Ovary (tissue), 9 donors: Measurements from ENCODE around the gene PNMA8B. TPM values are rescaled to one million over a fixed set of nuclear protein-coding genes. Genes with fewer than 3 reads are reported as not detected.
"Not testable (repeated sequence)": the region's sequence is repeated elsewhere in the genome, so short reads cannot be mapped to it uniquely, and the experiment has no call there.

Source experiments
- DNase-seq, 5 donors: peaks; one replicate each; pipeline ENCODE4 v3.0.0-alpha.2; 2019 to 2020
- H3K27ac ChIP-seq, 2 donors: fragments of 200-600 bp; one replicate each; pipeline versions ENCODE4 v1.5.1 to v1.8.0; 2019 to 2022
- H3K27me3 ChIP-seq: fragments of 200-600 bp; one replicate; pipeline ENCODE4 v1.8.0; 2022
- H3K36me3 ChIP-seq: fragments of 200-600 bp; sonication (generic); one replicate; pipeline ENCODE4 v1.5.1; 2019
- H3K4me1 ChIP-seq: one replicate; pipeline ENCODE4 v1.8.1; 2013; ENCODE audit warnings: mild to moderate bottlenecking, moderate library complexity; ENCODE audit not compliant: insufficient read depth
- H3K4me3 ChIP-seq: fragments of 200-600 bp; sonication (generic); one replicate; pipeline ENCODE4 v1.5.1; 2017
- H3K9me3 ChIP-seq, 2 donors: fragments of 200-600 bp in 1 of 2; sonication (generic) in 1 of 2; one replicate each; pipeline versions ENCODE4 v1.5.1 to v1.8.1; 2013 to 2019; ENCODE audit warnings: mild to moderate bottlenecking in 1 of 2, moderate library complexity in 1 of 2
- CTCF ChIP-seq, 3 donors: fragments of 450-650 bp in 2 of 3; fragments of 200-600 bp in 1 of 3; IDR thresholded peaks; one replicate each; pipeline versions ENCODE4 v1.5.1 to v1.8.0; 2016 to 2022; ENCODE audit warnings: antibody characterized with exemption in 3 of 3, mild to moderate bottlenecking in 1 of 3
- EP300 ChIP-seq: sonication (generic); formaldehyde crosslinking; IDR thresholded peaks from one replicate; pipeline ENCODE4 v1.6.1; 2017; ENCODE audit warnings: antibody characterized with exemption
- POLR2A ChIP-seq: fragments of 450-650 bp; IDR thresholded peaks from one replicate; pipeline ENCODE4 v1.6.1; 2017; ENCODE audit warnings: antibody characterized with exemption, mild to moderate bottlenecking, moderate library complexity
- whole genome bisulfite sequencing, 3 donors: extraction: QIAGEN DNeasy Blood & Tissue Kit in 1 of 3; methylation state at CpG; one replicate each; pipeline versions ENCODE4 v1.1.5 to v1.1.7; 2013 to 2017; 5-methylcytosine and 5-hydroxymethylcytosine counted together
- intact Hi-C, 4 donors: fragments of 100-400 bp; cut with DNase I; formaldehyde crosslinking; loops; one replicate each; pipeline versions ENCODE4 v1.11.0 to v1.15.1; 2022 to 2023
- polyA plus RNA-seq, 2 donors: library from polyadenylated mRNA; stranded (reverse); fragments of 200-250 nt in 1 of 2; fragments of 350-450 nt in 1 of 2; fragmentation: Illumina TruSeq in 1 of 2; extraction: RNeasy Lipid Tissue Mini Kit (QIAGEN cat#74804) in 1 of 2; gene quantifications; one replicate each; pipeline ENCODE4 v1.2.3, GENCODE V29; 2013 to 2014
- total RNA-seq, 7 donors: library from RNA; depleted of rRNA in 2 of 7; stranded (reverse); fragments of >200 nt in 2 of 7; fragmentation: NEBNext Ultra II Directional in 3 of 7; extraction: Animal tissue kit (Norgen Biotek cat#: 25700) in 3 of 7; gene quantifications; one replicate each; pipeline versions ENCODE4 v1.1.0 to v1.2.4, GENCODE V29; 2016 to 2023
- donor health status: DM: no; HTN: no; CAD: no; lungs with moderate emphysema.
- donor health status: DM: no; HTN: no; CAD: no.
- donor health status: Bipolar disorder and iron deficiency.
- donor health status: DM: yes; HTN: yes; CAD: no.
- donor health status: DM: no; HTN: no; CAD: no.
- donor health status: DM: yes; HTN: yes; CAD: no.

The PNMA8B gene
- total and polyA plus RNA-seq, 9 donors: 0.97 to 10.6 (median 5.3) TPM

DNA sequence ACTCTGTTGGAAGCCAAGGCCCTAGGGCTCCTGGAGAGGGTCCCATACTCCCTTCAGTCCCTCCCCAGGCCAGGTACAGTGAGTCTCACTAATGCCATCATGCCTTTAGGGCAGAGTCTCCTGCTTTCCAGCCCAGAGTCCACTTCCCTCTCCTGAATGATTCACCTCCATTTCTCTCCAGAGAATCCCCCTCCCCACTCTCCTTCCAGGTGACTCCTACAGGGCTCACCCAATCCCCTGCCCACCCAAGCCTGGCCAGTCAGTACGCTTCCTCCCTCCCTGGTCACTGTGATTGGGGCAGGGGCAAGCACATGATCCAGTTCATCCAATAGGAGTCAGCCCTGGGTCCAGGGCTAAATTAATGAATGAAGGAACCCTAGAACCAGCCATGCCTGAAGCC is 35.0 kb upstream of the PNMA8B start:
- no peak for DNase-seq
- H3K27ac ChIP-seq: no peak overlapping the region
- no peaks in the 10 kb centered on the region for H3K9me3 ChIP-seq
- no peak for TF ChIP-seq EP300
- TF ChIP-seq CTCF (IDR thresholded peaks at IDR 0.05): no peak
- TF ChIP-seq POLR2A: no peak
- intact Hi-C loops: loop anchor here in 1 of 4 donors (10.0 kb wide), 1 partner anchor 506 kb away; the partner anchor contains the start of gene PGLYRP1
- no peaks in the 10 kb centered on the region for H3K4me1 ChIP-seq
- no peak overlapping the region for H3K4me3 ChIP-seq
- WGBS, 3 donors: 40 to 53% (median 42%) methylated on average over 1 of the region's 1 CpG
- H3K36me3 ChIP-seq: no peaks in the 10 kb centered on the region
- H3K27me3 ChIP-seq: no peaks in the 10 kb centered on the region

DNA sequence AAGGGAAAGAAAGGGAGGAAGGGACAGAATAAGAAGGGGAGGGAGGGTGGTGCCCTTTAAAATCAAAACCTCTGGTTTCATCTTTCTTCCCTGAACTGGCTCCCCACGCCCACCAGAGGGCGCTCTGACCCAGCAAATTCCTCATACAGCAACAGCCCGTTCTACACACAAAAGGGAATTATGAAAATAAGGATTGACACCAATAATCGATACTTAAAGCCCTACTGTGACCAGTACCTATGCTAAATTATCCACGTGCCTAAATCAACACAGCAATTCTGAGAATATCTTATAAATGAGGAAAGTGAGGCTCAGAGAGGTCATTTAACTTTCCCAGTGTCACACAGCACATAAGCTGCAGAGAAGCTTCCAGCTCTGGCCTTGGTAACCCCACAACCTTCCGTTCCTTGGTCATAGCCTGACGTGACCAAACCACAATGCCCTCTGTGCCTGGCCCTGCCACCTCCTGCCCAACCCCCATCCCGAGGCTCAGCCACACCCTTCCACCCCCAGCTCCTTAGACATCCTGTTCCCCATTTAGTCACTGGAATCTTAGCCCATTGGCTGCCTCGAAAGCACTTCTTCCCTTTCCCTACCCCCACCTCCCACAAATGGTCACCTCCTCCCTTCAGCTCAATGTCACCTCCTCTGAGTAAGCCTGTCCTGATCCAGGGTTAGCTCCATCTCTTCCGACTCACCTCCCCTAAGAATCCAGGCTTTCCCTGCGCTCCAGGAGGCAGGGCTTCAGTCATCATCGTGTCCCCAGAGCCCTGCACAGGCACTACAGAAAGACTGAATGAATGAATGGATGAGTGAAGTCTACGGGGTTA is 34.2 kb upstream of the PNMA8B start:
- Histone ChIP-seq H3K9me3 (no peaks in the 10 kb centered on the region), H3K27me3 (no peaks in the 10 kb centered on the region), H3K36me3 (no peaks in the 10 kb centered on the region), H3K4me3 (no peak overlapping the region), H3K4me1 (no peaks in the 10 kb centered on the region), H3K27ac (no peak overlapping the region)
- DNase-seq: peak; percentile 39 to 82 (median 71)
- 6 to 10% (median 7%) methylated on average over 13 of the region's 13 CpGs for WGBS, 3 donors
- intact Hi-C loops: loop anchor here in 2 of 4 donors (10.0 kb wide), 3 partner anchors 135 to 505 kb away; partner anchors contain the start of genes DACT3 (in 1 of the 2), HIF3A (in 1 of the 2) and PGLYRP1 (in 1 of the 2)
- TF ChIP-seq CTCF (IDR thresholded peaks at IDR 0.05): peak; percentile 69 to 83 (median 79)
- no peak for TF ChIP-seq POLR2A
- TF ChIP-seq EP300: no peak

DNA sequence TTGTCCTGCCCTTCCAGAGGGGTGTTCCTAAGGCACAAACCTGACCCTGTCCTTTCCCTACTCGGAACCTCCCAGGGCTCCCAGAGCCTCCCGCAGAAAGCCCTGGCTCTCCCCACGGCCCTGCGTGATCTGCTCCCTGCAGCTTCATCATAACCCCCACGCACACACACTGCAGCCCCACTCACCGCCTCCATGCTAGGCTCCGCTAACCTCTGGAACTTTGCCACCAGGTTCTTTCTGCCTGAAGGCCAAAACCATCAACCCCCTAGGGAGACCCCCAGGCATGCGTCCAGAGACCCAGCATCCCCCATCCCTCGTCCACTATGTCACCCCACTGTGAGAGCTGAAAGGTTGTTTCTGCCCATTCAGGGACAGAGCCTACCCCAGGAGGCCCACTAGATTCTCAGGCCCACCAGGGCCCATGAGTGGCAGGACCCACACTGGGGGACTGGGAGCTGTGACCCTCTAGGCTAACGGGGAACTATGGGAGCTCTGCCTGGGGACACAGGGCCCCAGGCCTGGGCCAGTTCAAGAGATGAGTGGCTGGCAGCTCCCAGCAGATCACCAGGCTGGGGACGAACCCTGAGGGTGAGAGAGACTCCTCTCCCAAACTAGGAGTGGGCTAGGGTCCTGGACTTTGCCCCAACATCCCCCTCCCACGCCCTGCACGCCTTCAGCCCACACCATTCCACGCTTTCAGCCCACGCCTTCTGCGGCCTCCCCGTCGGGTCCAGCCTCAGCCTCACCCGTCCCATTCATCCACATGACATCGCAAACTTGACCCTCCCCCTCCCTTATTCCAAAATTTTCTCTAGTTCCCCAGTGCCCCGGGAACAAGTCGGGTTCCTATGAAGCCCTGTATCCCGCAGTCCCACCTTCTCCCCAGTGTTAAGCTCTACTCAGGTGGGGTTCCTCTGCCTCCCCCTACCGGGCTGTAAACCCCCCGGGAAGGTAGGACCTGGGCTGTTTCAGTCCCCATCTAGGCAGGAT is 33.2 kb upstream of the PNMA8B start:
- H3K27me3 ChIP-seq: no peaks in the 10 kb centered on the region
- TF ChIP-seq CTCF (IDR thresholded peaks at IDR 0.05): no peak
- no peak for TF ChIP-seq POLR2A
- TF ChIP-seq EP300: no peak
- no peaks in the 10 kb centered on the region for H3K36me3 ChIP-seq
- DNase-seq: no peak
- H3K9me3 ChIP-seq: no peaks in the 10 kb centered on the region
- H3K27ac ChIP-seq: no peak overlapping the region
- WGBS, 3 donors: 41 to 46% (median 43%) methylated on average over 25 of the region's 25 CpGs
- H3K4me1 ChIP-seq: no peaks in the 10 kb centered on the region
- intact Hi-C loops: loop anchor here in 2 of 4 donors (10.0 kb wide), 2 partner anchors 136 to 234 kb away; partner anchors contain the start of genes DACT3 (in 1 of the 2) and HIF3A (in 1 of the 2)
- H3K4me3 ChIP-seq: no peak overlapping the region

- not testable (repeated sequence) for H3K27ac ChIP-seq, H3K27me3 ChIP-seq, H3K36me3 ChIP-seq, H3K4me3 ChIP-seq, H3K4me1 ChIP-seq, H3K9me3 ChIP-seq, DNase-seq
- intact Hi-C loops: loop anchor here in 2 of 4 donors (10.0 kb wide), 2 partner anchors 138 to 232 kb away; partner anchors contain the start of genes DACT3 (in 1 of the 2) and HIF3A (in 1 of the 2)
- WGBS, 3 donors: 89 to 93% (median 90%) methylated on average over 18 of the region's 18 CpGs
These were observed 31.1 kb upstream of the PNMA8B start for GRCh38 chr19:46526801-46527200.
